OCI-LY1 (cell line): ENCODE measurements around the gene MED25.

Experiments used
- EZH2 ChIP-seq: fragments of 200-600 bp; sonication (generic), shearing (Covaris generic); IDR thresholded peaks from 2 replicates; pipeline ENCODE4 v1.8.0; 2017; ENCODE audit warnings: borderline replicate concordance, mixed run types, mild to moderate bottlenecking, antibody characterized with exemption, low read length, moderate library complexity, mixed read lengths
- TF ChIP-seq, protein P1 (sequence below): fragments of 200-600 bp; sonication (generic), shearing (Covaris generic); IDR thresholded peaks from 2 replicates; pipeline ENCODE4 v1.5.1; 2017; ENCODE audit warnings: mild to moderate bottlenecking, antibody characterized with exemption, low read length, moderate library complexity, mixed read lengths

- TF ChIP-seq, protein P1, sequence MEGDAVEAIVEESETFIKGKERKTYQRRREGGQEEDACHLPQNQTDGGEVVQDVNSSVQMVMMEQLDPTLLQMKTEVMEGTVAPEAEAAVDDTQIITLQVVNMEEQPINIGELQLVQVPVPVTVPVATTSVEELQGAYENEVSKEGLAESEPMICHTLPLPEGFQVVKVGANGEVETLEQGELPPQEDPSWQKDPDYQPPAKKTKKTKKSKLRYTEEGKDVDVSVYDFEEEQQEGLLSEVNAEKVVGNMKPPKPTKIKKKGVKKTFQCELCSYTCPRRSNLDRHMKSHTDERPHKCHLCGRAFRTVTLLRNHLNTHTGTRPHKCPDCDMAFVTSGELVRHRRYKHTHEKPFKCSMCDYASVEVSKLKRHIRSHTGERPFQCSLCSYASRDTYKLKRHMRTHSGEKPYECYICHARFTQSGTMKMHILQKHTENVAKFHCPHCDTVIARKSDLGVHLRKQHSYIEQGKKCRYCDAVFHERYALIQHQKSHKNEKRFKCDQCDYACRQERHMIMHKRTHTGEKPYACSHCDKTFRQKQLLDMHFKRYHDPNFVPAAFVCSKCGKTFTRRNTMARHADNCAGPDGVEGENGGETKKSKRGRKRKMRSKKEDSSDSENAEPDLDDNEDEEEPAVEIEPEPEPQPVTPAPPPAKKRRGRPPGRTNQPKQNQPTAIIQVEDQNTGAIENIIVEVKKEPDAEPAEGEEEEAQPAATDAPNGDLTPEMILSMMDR = no peak
- no peak for TF ChIP-seq EZH2
Measured at GRCh38 chr19:49802836-49803528, 15.1 kb upstream of the MED25 start.
